Measurements from ENCODE around the gene STON2. TPM values are rescaled to one million over a fixed set of nuclear protein-coding genes. Genes with fewer than 3 reads are reported as not detected.

Gene STON2
- total RNA-seq: 0.32 TPM in 1 of 2 replicates, not detected in the other

GRCh38 chr14:81400202-81400678 lies at the start of gene STON2:
Gene STON2 (minus strand): TSS chr14:81400324. CDS start chr14:81398382, 1,942 bp downstream.

GRCh38 chr14:81220830-81221578 lies 179.1 kb downstream of the STON2 start, which contains the start of gene GTF2A1:
Gene GTF2A1 (minus strand): TSS chr14:81220959. CDS start chr14:81220518, 441 bp downstream.

Other genes starting within 250 kb of the STON2 start
- 17.2 and 22.0 TPM in 2 replicates for gene GTF2A1, start 179.4 kb downstream of the STON2 start, total RNA-seq
- gene SEL1L, start 133.5 kb upstream of the STON2 start, total RNA-seq: 57.8 and 62.0 TPM in 2 replicates